BLaER1 (cell line): ENCODE results near the gene YTHDF1.
A peak's percentile ranks its signal among the peaks of the same experiment; 100 is the strongest.

Experiments used
- H3K27ac ChIP-seq: shearing (Covaris generic); formaldehyde crosslinking; 2 replicates; pipeline ENCODE4 v1.8.1; 2022
- H3K27me3 ChIP-seq: shearing (Covaris generic); formaldehyde crosslinking; 2 replicates; pipeline ENCODE4 v1.8.1; 2022
- H3K36me3 ChIP-seq: shearing (Covaris generic); formaldehyde crosslinking; 2 replicates; pipeline ENCODE4 v1.8.1; 2022
- H3K4me1 ChIP-seq: shearing (Covaris generic); formaldehyde crosslinking; 2 replicates; pipeline ENCODE4 v1.8.1; 2022
- H3K4me2 ChIP-seq: shearing (Covaris generic); formaldehyde crosslinking; 2 replicates; pipeline ENCODE4 v1.8.1; 2022
- H3K4me3 ChIP-seq: shearing (Covaris generic); formaldehyde crosslinking; 2 replicates; pipeline ENCODE4 v1.8.1; 2022
- H3K9ac ChIP-seq: shearing (Covaris generic); formaldehyde crosslinking; 2 replicates; pipeline ENCODE4 v1.8.1; 2022
- H3K9me3 ChIP-seq: shearing (Covaris generic); formaldehyde crosslinking; 2 replicates; pipeline ENCODE4 v1.8.1; 2022
- H4K20me1 ChIP-seq: shearing (Covaris generic); formaldehyde crosslinking; 2 replicates; pipeline ENCODE4 v1.8.1; 2022
- Cebpa-rat ChIP-seq: shearing (Covaris generic); IDR thresholded peaks from 2 replicates; pipeline ENCODE4 v1.8.1; 2022

The YTHDF1 gene

DNA sequence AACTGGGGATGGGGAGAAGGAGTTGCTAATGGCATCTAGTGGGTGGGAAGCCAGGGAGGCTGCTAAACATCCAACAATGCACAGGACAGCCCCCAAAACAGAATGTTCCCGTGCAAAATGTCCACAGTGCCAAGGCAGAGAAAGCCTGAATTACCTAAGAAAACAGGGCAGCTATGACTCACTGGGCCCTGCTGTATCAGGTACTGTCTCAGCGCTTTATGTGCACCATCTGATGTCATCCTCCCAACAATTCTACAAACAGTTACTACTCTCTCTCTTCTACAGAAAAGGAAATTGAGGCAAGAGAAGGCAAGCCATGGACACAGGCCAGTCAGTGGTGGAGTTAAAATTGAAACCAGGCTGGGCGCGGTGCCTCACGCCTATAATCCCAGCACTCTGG lies 3.1 kb downstream of the YTHDF1 start:
- no peak for TF ChIP-seq Cebpa-rat
- peak overlapping the region; percentile 54; the same call in 1 of the 2 replicates for H3K9ac ChIP-seq
- H3K9me3 ChIP-seq: no peaks in the 10 kb centered on the region
- no peak overlapping the region; the same call in 1 of the 2 replicates for H3K27ac ChIP-seq
- peaks cover 80% of the 10 kb centered on the region for H4K20me1 ChIP-seq
- H3K4me2 ChIP-seq: peak overlapping the region; percentile 19
- peaks cover 73% of the 10 kb centered on the region for H3K36me3 ChIP-seq
- no peak overlapping the region for H3K4me3 ChIP-seq
- H3K4me1 ChIP-seq: peaks cover 81% of the 10 kb centered on the region
- no peaks in the 10 kb centered on the region for H3K27me3 ChIP-seq

- peaks cover 85% of the 10 kb centered on the region for H4K20me1 ChIP-seq
- H3K4me1 ChIP-seq: peaks cover 77% of the 10 kb centered on the region
- no peaks in the 10 kb centered on the region for H3K27me3 ChIP-seq
Observed at GRCh38 chr20:63212393-63212730, 3.6 kb downstream of the YTHDF1 start.

GRCh38 chr20:63210011-63210605 lies 5.8 kb downstream of the YTHDF1 start:
- peak overlapping the region; percentile 32; the same call in 1 of the 2 replicates for H3K27ac ChIP-seq
- no peaks in the 10 kb centered on the region for H3K9me3 ChIP-seq
- peaks cover 65% of the 10 kb centered on the region for H3K4me1 ChIP-seq
- no peak overlapping the region for H3K4me3 ChIP-seq
- peak overlapping the region; percentile 27; the same call in 1 of the 2 replicates for H3K4me2 ChIP-seq
- H3K9ac ChIP-seq: peak overlapping the region; percentile 53
- peaks cover 100% of the 10 kb centered on the region for H3K36me3 ChIP-seq
- H3K27me3 ChIP-seq: no peaks in the 10 kb centered on the region
- no peak for TF ChIP-seq Cebpa-rat
- H4K20me1 ChIP-seq: peaks cover 100% of the 10 kb centered on the region

More at GRCh38 chr20:63212393-63212730, 3.6 kb downstream of the YTHDF1 start:
- TF ChIP-seq Cebpa-rat: no peak
- Histone ChIP-seq H3K9me3 (no peaks in the 10 kb centered on the region), H3K36me3 (peaks cover 77% of the 10 kb centered on the region), H3K4me3 (no peak overlapping the region), H3K9ac (peak overlapping the region; percentile 54; the same call in 1 of the 2 replicates), H3K27ac (no peak overlapping the region; the same call in 1 of the 2 replicates), H3K4me2 (peak overlapping the region; percentile 19; the same call in 1 of the 2 replicates)

DNA sequence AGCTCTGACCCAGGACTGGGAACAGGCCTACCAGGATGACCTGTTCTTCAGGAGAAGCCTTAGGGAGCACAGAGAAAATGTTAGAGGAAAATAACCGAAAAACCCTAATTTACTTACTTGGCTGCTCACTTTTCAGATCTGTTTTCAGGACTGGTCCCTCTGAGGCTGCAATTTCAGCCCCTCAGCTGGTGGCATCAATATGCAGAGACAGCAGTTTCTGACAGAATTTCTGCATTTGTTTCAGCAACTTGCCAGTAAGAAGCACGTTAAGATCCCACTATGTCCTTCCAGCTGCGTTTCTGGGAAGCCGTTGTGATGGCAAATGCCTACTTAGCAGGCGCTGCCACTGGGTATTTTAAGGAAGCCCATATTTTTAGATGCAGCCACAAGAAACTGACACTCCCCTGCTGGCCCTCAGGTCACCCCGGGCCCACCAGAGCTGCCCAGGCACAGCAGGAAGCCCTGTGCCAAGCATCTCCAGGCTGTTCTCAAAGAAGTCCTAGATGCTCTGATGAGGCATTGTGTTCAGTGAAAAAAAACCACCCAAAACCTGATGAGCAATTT lies 7.5 kb downstream of the YTHDF1 start:
- no peak for TF ChIP-seq Cebpa-rat
- Histone ChIP-seq H3K27ac (no peak overlapping the region), H3K4me2 (no peak overlapping the region), H3K9ac (no peak overlapping the region), H3K27me3 (no peaks in the 10 kb centered on the region), H3K4me1 (peaks cover 51% of the 10 kb centered on the region), H4K20me1 (peaks cover 100% of the 10 kb centered on the region), H3K36me3 (peaks cover 100% of the 10 kb centered on the region), H3K4me3 (no peak overlapping the region), H3K9me3 (no peaks in the 10 kb centered on the region)

DNA sequence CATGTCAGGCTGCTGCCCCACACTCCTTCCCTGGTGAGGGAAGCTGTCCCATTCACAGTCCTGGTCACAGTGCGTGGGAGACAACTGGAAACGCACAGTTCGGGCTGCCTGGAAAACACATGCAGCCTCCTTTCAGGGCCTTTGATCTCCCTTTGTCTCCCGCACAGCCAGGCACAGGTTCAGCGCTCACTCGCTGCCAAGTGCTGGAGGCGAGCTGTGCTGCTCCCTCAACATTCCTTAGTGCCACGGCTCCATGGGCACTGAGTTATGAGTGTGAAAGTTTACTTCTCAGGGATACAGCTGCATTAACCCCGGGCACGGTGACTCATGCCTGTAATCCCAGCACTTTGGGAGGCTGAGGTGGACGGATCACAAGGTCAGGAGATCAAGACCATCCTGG lies 9.1 kb downstream of the YTHDF1 start:
- H3K4me1 ChIP-seq: peaks cover 35% of the 10 kb centered on the region
- peaks cover 100% of the 10 kb centered on the region for H4K20me1 ChIP-seq
- TF ChIP-seq Cebpa-rat: no peak
- H3K36me3 ChIP-seq: peaks cover 100% of the 10 kb centered on the region
- no peak overlapping the region for H3K9ac ChIP-seq
- no peaks in the 10 kb centered on the region for H3K27me3 ChIP-seq
- no peak overlapping the region for H3K27ac ChIP-seq
- H3K9me3 ChIP-seq: no peaks in the 10 kb centered on the region
- H3K4me2 ChIP-seq: no peak overlapping the region
- H3K4me3 ChIP-seq: no peak overlapping the region

GRCh38 chr20:63205896-63206295 lies 10.0 kb downstream of the YTHDF1 start:
- no peaks in the 10 kb centered on the region for H3K27me3 ChIP-seq
- peaks cover 25% of the 10 kb centered on the region for H3K4me1 ChIP-seq
- no peaks in the 10 kb centered on the region for H3K9me3 ChIP-seq
- H3K9ac ChIP-seq: no peak overlapping the region
- no peak overlapping the region for H3K4me3 ChIP-seq
- no peak for TF ChIP-seq Cebpa-rat
- H3K27ac ChIP-seq: no peak overlapping the region
- peaks cover 100% of the 10 kb centered on the region for H4K20me1 ChIP-seq
- no peak overlapping the region for H3K4me2 ChIP-seq
- peaks cover 100% of the 10 kb centered on the region for H3K36me3 ChIP-seq

DNA sequence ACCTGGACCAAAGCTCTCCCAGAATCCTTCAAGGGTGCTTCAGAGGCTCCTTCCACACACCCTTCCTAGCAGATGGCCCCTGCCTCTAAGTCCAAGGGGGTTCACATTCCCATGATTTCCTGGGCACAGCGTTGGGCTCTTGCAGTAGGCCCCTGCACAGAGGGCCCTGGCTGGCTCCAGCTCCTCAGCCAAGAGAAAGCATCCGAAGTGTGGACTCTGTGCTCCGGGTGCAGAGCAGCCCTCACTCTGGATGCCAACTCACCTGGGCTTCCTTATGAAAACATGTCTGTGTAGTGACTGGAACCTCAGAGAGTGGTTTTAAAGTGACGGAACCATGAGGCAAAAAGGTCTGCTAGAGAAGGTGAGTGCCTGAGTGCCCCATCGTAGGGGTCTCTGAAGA lies 11.6 kb downstream of the YTHDF1 start:
- Histone ChIP-seq H3K9me3 (no peaks in the 10 kb centered on the region), H3K27me3 (no peaks in the 10 kb centered on the region), H3K4me1 (peaks cover 10% of the 10 kb centered on the region), H3K36me3 (peaks cover 100% of the 10 kb centered on the region), H3K4me2 (no peak overlapping the region), H4K20me1 (peaks cover 100% of the 10 kb centered on the region), H3K27ac (no peak overlapping the region), H3K9ac (no peak overlapping the region), H3K4me3 (no peak overlapping the region)
- TF ChIP-seq Cebpa-rat: no peak

DNA sequence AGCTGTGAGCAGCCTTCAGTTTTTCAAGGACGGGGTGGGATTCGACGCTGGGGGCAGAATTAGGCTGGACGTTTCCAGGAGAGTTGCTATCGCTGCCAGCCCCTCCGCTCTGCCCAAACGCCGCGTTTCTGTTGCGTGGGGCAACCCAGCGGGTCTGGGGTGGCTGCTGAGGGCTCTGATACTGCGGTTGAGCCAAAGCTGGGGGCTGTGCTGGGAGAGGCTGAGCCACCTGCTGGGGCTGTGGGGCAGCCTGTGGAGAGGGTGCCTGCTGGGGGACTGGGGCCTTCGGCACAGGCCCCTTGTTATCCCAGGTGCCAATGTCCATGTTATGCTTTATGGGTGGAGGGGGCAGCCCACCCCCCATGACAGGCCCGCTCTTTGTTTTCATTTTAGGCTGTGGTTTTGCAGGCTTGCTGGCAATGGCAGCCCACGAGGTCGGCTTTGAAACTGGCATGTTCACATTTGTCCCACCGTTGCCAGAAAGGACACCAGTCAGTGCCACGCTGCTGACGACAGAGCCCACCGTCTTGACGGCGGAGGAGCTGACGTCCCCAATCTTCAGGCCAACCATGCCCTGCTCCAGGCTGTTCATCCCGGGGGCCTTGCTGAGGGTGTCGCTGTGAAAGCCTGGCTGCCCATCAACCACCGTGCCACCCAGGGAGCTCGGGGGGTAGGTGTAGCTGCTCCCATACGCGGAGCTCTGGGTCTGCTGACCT lies 13.0 kb downstream of the YTHDF1 start:
- peaks cover 100% of the 10 kb centered on the region for H3K36me3 ChIP-seq
- H4K20me1 ChIP-seq: peaks cover 100% of the 10 kb centered on the region
- H3K27me3 ChIP-seq: no peaks in the 10 kb centered on the region
- 0 out of 2 replicates have a peak, but pooled peaks cover 2% of the 10 kb centered on the region for H3K4me1 ChIP-seq
- no peak overlapping the region for H3K4me2 ChIP-seq
- no peaks in the 10 kb centered on the region for H3K9me3 ChIP-seq
- H3K4me3 ChIP-seq: no peak overlapping the region
- H3K9ac ChIP-seq: no peak overlapping the region
- H3K27ac ChIP-seq: no peak overlapping the region
- no peak for TF ChIP-seq Cebpa-rat

- Histone ChIP-seq H3K9me3 (no peaks in the 10 kb centered on the region), H3K4me1 (peaks cover 11% of the 10 kb centered on the region; the same call in 1 of the 2 replicates), H3K4me3 (no peak overlapping the region), H4K20me1 (peaks cover 100% of the 10 kb centered on the region), H3K4me2 (no peak overlapping the region), H3K27ac (no peak overlapping the region), H3K27me3 (no peaks in the 10 kb centered on the region), H3K36me3 (peaks cover 100% of the 10 kb centered on the region), H3K9ac (no peak overlapping the region)
- no peak for TF ChIP-seq Cebpa-rat
Observed at GRCh38 chr20:63202021-63202420, 13.9 kb downstream of the YTHDF1 start.

DNA sequence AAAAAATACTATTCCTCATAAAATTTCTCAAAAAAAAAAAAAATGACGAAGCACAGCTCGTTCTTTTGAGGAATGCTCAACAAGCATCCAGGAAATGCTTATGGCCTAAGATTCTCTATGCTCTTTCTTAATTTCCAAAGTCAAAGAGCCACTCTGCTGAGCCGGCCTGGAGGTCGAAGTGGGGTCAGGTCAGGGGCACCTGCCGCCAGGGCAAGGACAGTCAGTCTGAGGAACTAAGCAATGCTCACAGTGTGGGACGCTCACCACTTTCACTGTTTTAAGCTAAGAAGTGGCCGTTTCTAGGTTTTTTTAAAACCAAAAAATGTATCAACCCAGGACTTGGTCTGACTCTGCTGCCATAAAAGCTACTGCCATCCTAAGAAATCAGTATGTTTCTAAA lies 17.3 kb downstream of the YTHDF1 start:
- no peak overlapping the region for H3K4me3 ChIP-seq
- H3K9me3 ChIP-seq: no peaks in the 10 kb centered on the region
- peaks cover 98% of the 10 kb centered on the region for H3K36me3 ChIP-seq
- TF ChIP-seq Cebpa-rat: no peak
- peaks cover 100% of the 10 kb centered on the region for H4K20me1 ChIP-seq
- no peaks in the 10 kb centered on the region for H3K27me3 ChIP-seq
- no peak overlapping the region for H3K27ac ChIP-seq
- no peak overlapping the region for H3K4me2 ChIP-seq
- H3K9ac ChIP-seq: no peak overlapping the region
- H3K4me1 ChIP-seq: peaks cover 23% of the 10 kb centered on the region
